ENCODE data around the gene EPPIN.

GRCh38 chr20:45496166-45496565, 51.0 kb downstream of the EPPIN start:
- no peak for TF ChIP-seq CTCF (conservative IDR thresholded peaks at IDR 0.05 in 1 of 2, IDR thresholded peaks at IDR 0.05 in 1 of 2; ENCODE audit: low read depth in 1 of 2, low read length in 2 of 2)
- TF ChIP-seq EZH2 (IDR thresholded peaks at IDR 0.05; ENCODE audit: low read length, missing control alignments), result no peak

All from fibroblast of lung (primary cell).